HEK293 (cell line): ENCODE data around the gene PGBD5.
A peak's percentile ranks its signal among the peaks of the same experiment; 100 is the strongest.

Source experiments
- CTCF ChIA-PET: fragments of 350-600 bp; formaldehyde crosslinking; extraction: SDS; loops from one replicate; lab custom pipeline; 2021; ENCODE audit warnings: antibody characterized with exemption; lab: Yijun Ruan, JAX
- POLR2A ChIA-PET: fragments of 300-600 bp; formaldehyde crosslinking; extraction: SDS; loops from one replicate; lab custom pipeline; 2020; ENCODE audit warnings: antibody characterized with exemption, inconsistent platforms; lab: Yijun Ruan, JAX
- H3K27ac ChIP-seq: fragments of 200-500 bp; sonication (Bioruptor generic); 2 replicates; pipeline ENCODE4 v1.5.1; 2014; ENCODE audit warnings: low read depth, low read length, control low read depth, inconsistent platforms; ENCODE audit errors: extremely low read depth
- H3K36me3 ChIP-seq, 2 experiments: fragments of 200-500 bp in 1 of 2; sonication (Bioruptor generic) in 1 of 2; 1 replicate in 1 of 2; 2 replicates in 1 of 2; pipeline ENCODE4 v1.5.1; 2014 to 2017; ENCODE audit warnings: inconsistent platforms in 2 of 2, low read length in 2 of 2; ENCODE audit not compliant: control insufficient read depth in 2 of 2, insufficient read depth in 1 of 2
- H3K4me1 ChIP-seq: fragments of 200-500 bp; sonication (Bioruptor generic); 2 replicates; pipeline ENCODE4 v1.5.1; 2014; ENCODE audit warnings: mild to moderate bottlenecking, low read length, inconsistent platforms; ENCODE audit not compliant: control insufficient read depth, insufficient read depth
- H3K4me3 ChIP-seq: 2 replicates; pipeline ENCODE4 v1.5.1; 2011; ENCODE audit warnings: low read depth, mild to moderate bottlenecking, control low read depth, low read length, moderate library complexity
- H3K9me3 ChIP-seq: fragments of 200-500 bp; sonication (Bioruptor generic); 2 replicates; pipeline ENCODE4 v1.5.1; 2014; ENCODE audit warnings: low read depth, low read length, inconsistent platforms; ENCODE audit not compliant: control insufficient read depth, insufficient read depth
- CTCF ChIP-seq: fragments of 450-650 bp; formaldehyde crosslinking; IDR thresholded peaks from 2 replicates; pipeline ENCODE4 v1.5.1; 2016; ENCODE audit warnings: missing biosample characterization, missing genetic modification characterization
- GLIS1 ChIP-seq: fragments of 450-650 bp; formaldehyde crosslinking; IDR thresholded peaks from 2 replicates; pipeline ENCODE4 v1.5.1; 2016; ENCODE audit warnings: missing biosample characterization, missing genetic modification characterization
- INSM2 ChIP-seq: fragments of 450-650 bp; formaldehyde crosslinking; IDR thresholded peaks from 2 replicates; pipeline ENCODE4 v1.5.1; 2016; ENCODE audit warnings: missing biosample characterization, missing genetic modification characterization
- KLF16 ChIP-seq: fragments of 450-650 bp; formaldehyde crosslinking; IDR thresholded peaks from 2 replicates; pipeline ENCODE4 v1.5.1; 2017; ENCODE audit warnings: missing biosample characterization, missing genetic modification characterization
- KLF8 ChIP-seq: fragments of 450-650 bp; formaldehyde crosslinking; IDR thresholded peaks from 2 replicates; pipeline ENCODE4 v1.5.1; 2016; ENCODE audit warnings: missing biosample characterization, missing genetic modification characterization
- KLF9 ChIP-seq: fragments of 450-650 bp; formaldehyde crosslinking; IDR thresholded peaks from 2 replicates; pipeline ENCODE4 v1.5.1; 2016; ENCODE audit warnings: missing biosample characterization, missing genetic modification characterization, low read depth
- OSR2 ChIP-seq: fragments of 450-650 bp; formaldehyde crosslinking; IDR thresholded peaks from 2 replicates; pipeline ENCODE4 v1.5.1; 2016; ENCODE audit warnings: missing biosample characterization, missing genetic modification characterization
- PBX3 ChIP-seq: sonication (generic); formaldehyde crosslinking; IDR thresholded peaks from 2 replicates; pipeline ENCODE4 v1.8.1; 2022; ENCODE audit warnings: mild to moderate bottlenecking, moderate library complexity, missing genetic modification reagents
- ZEB2 ChIP-seq: fragments of 450-650 bp; formaldehyde crosslinking; IDR thresholded peaks from 2 replicates; pipeline ENCODE4 v1.5.1; 2016; ENCODE audit warnings: missing biosample characterization, missing genetic modification characterization
- ZFP69B ChIP-seq: fragments of 450-650 bp; formaldehyde crosslinking; IDR thresholded peaks from 2 replicates; pipeline ENCODE4 v1.5.1; 2016; ENCODE audit warnings: missing biosample characterization, missing genetic modification characterization
- ZNF202 ChIP-seq: fragments of 450-650 bp; formaldehyde crosslinking; IDR thresholded peaks from 2 replicates; pipeline ENCODE4 v1.5.1; 2016; ENCODE audit warnings: missing biosample characterization, missing genetic modification characterization, borderline replicate concordance
- ZNF214 ChIP-seq: fragments of 450-650 bp; formaldehyde crosslinking; IDR thresholded peaks from 2 replicates; pipeline ENCODE4 v1.5.1; 2017; ENCODE audit warnings: missing biosample characterization, mild to moderate bottlenecking, missing genetic modification characterization, borderline replicate concordance
- ZNF335 ChIP-seq: fragments of 450-650 bp; formaldehyde crosslinking; conservative IDR thresholded peaks from 2 replicates; pipeline ENCODE4 v1.5.1; 2016; ENCODE audit warnings: missing biosample characterization, missing genetic modification characterization
- ZNF341 ChIP-seq: fragments of 450-650 bp; formaldehyde crosslinking; IDR thresholded peaks from 2 replicates; pipeline ENCODE4; 2016; ENCODE audit warnings: low read depth, missing biosample characterization, missing genetic modification characterization
- ZNF433 ChIP-seq: fragments of 450-650 bp; formaldehyde crosslinking; IDR thresholded peaks from 2 replicates; pipeline ENCODE4 v1.5.1; 2016; ENCODE audit warnings: missing biosample characterization, missing genetic modification characterization, low read depth
- ZNF600 ChIP-seq: fragments of 450-650 bp; formaldehyde crosslinking; IDR thresholded peaks from 2 replicates; pipeline ENCODE4 v1.5.1; 2016; ENCODE audit warnings: missing biosample characterization, missing genetic modification characterization
- ZNF76 ChIP-seq: fragments of 450-650 bp; formaldehyde crosslinking; IDR thresholded peaks from 2 replicates; pipeline ENCODE4; 2016; ENCODE audit warnings: low read depth, missing biosample characterization, missing genetic modification characterization, borderline replicate concordance
- ZNF843 ChIP-seq: fragments of 450-650 bp; formaldehyde crosslinking; IDR thresholded peaks from 2 replicates; pipeline ENCODE4 v1.5.1; 2016; ENCODE audit warnings: missing biosample characterization, missing genetic modification characterization
- TF ChIP-seq, protein P1 (sequence below): fragments of 450-650 bp; formaldehyde crosslinking; IDR thresholded peaks from 2 replicates; pipeline ENCODE4 v1.5.1; 2016; ENCODE audit warnings: missing biosample characterization, missing genetic modification characterization, borderline replicate concordance
- TF ChIP-seq, protein P2 (sequence below): fragments of 450-650 bp; formaldehyde crosslinking; IDR thresholded peaks from 2 replicates; pipeline ENCODE4 v1.5.1; 2016; ENCODE audit warnings: missing biosample characterization, missing genetic modification characterization
- TF ChIP-seq, protein P3 (sequence below): fragments of 450-650 bp; formaldehyde crosslinking; IDR thresholded peaks from 2 replicates; pipeline ENCODE4 v1.5.1; 2016; ENCODE audit warnings: missing biosample characterization, missing genetic modification characterization

The PGBD5 gene

GRCh38 chr1:230426246-230427093 lies at the start of gene PGBD5:
Gene PGBD5 (minus strand): TSS chr1:230426332. CDS start chr1:230425928, 404 bp downstream.
- no peaks in the 10 kb centered on the region; the same call in 1 of the 2 replicates for H3K4me1 ChIP-seq
- no peak within 1 kb of the TSS; the same call in 1 of the 2 replicates for H3K27ac ChIP-seq
- H3K9me3 ChIP-seq, result no peaks in the 10 kb centered on the region
- peak within 1 kb of the TSS; percentile 48 for H3K4me3 ChIP-seq
- POLR2A ChIA-PET, result interaction anchor here (1.1 to 1.3 kb wide), 2 partner anchors 89 to 216 kb away, joined by 3 to 4 read pairs; partner anchors contain the start of gene COG2
- CTCF ChIA-PET, result interaction anchor here (0.6 to 0.7 kb wide), 3 partner anchors 137 to 610 kb away, joined by 3 read pairs; no protein-coding TSS in a partner anchor
- no peaks in the 10 kb centered on the region for H3K36me3 ChIP-seq
- TF ChIP-seq KLF8 (tag by site-specific recombination) (peak; percentile 66; the same call in 1 of the 2 replicates), ZNF843 (tag by site-specific recombination) (0 out of 2 replicates have a peak, but pooled peaks have one; percentile 32), GLIS1 (tag by site-specific recombination) (peak; percentile 70), INSM2 (peak; percentile 47; the same call in 1 of the 2 replicates), ZNF341 (tag by site-specific recombination) (peak; percentile 60; the same call in 1 of the 2 replicates), ZFP69B (tag by site-specific recombination) (peak; percentile 61; the same call in 1 of the 2 replicates), ZNF600 (peak; percentile 85), ZNF433 (tag by site-specific recombination) (no peak), ZNF202 (tag by site-specific recombination) (no peak), ZNF335 (tag by site-specific recombination) (peak; percentile 92), OSR2 (tag by site-specific recombination) (peak; percentile 39; the same call in 1 of the 2 replicates), PBX3 (CRISPR knock-in tag) (peak; percentile 90), ZNF76 (tag by site-specific recombination) (peak; percentile 45; the same call in 1 of the 2 replicates), ZEB2 (tag by site-specific recombination) (peak; percentile 83), ZNF214 (tag by site-specific recombination) (no peak), KLF9 (no peak; the same call in 1 of the 2 replicates), KLF16 (tag by site-specific recombination) (peak; percentile 94), CTCF (peak; percentile 43; the same call in 1 of the 2 replicates)
- TF ChIP-seq, protein P1, sequence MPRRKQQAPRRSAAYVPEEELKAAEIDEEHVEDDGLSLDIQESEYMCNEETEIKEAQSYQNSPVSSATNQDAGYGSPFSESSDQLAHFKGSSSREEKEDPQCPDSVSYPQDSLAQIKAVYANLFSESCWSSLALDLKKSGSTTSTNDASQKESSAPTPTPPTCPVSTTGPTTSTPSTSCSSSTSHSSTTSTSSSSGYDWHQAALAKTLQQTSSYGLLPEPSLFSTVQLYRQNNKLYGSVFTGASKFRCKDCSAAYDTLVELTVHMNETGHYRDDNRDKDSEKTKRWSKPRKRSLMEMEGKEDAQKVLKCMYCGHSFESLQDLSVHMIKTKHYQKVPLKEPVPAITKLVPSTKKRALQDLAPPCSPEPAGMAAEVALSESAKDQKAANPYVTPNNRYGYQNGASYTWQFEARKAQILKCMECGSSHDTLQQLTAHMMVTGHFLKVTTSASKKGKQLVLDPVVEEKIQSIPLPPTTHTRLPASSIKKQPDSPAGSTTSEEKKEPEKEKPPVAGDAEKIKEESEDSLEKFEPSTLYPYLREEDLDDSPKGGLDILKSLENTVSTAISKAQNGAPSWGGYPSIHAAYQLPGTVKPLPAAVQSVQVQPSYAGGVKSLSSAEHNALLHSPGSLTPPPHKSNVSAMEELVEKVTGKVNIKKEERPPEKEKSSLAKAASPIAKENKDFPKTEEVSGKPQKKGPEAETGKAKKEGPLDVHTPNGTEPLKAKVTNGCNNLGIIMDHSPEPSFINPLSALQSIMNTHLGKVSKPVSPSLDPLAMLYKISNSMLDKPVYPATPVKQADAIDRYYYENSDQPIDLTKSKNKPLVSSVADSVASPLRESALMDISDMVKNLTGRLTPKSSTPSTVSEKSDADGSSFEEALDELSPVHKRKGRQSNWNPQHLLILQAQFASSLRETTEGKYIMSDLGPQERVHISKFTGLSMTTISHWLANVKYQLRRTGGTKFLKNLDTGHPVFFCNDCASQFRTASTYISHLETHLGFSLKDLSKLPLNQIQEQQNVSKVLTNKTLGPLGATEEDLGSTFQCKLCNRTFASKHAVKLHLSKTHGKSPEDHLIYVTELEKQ, result peak; percentile 31; the same call in 1 of the 2 replicates
- TF ChIP-seq, protein P2, sequence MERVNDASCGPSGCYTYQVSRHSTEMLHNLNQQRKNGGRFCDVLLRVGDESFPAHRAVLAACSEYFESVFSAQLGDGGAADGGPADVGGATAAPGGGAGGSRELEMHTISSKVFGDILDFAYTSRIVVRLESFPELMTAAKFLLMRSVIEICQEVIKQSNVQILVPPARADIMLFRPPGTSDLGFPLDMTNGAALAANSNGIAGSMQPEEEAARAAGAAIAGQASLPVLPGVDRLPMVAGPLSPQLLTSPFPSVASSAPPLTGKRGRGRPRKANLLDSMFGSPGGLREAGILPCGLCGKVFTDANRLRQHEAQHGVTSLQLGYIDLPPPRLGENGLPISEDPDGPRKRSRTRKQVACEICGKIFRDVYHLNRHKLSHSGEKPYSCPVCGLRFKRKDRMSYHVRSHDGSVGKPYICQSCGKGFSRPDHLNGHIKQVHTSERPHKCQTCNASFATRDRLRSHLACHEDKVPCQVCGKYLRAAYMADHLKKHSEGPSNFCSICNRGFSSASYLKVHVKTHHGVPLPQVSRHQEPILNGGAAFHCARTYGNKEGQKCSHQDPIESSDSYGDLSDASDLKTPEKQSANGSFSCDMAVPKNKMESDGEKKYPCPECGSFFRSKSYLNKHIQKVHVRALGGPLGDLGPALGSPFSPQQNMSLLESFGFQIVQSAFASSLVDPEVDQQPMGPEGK (tag by site-specific recombination), result peak; percentile 90
- TF ChIP-seq, protein P3, sequence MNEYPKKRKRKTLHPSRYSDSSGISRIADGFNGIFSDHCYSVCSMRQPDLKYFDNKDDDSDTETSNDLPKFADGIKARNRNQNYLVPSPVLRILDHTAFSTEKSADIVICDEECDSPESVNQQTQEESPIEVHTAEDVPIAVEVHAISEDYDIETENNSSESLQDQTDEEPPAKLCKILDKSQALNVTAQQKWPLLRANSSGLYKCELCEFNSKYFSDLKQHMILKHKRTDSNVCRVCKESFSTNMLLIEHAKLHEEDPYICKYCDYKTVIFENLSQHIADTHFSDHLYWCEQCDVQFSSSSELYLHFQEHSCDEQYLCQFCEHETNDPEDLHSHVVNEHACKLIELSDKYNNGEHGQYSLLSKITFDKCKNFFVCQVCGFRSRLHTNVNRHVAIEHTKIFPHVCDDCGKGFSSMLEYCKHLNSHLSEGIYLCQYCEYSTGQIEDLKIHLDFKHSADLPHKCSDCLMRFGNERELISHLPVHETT, result 0 out of 2 replicates have a peak, but pooled peaks have one; percentile 36
